Activated CD4-positive, alpha-beta T cell treated with anti-CD3 and anti-CD28 coated beads, Interleukin-2, amount 50 U/mL, for 16 hours (primary cell): ENCODE measurements around the gene NOM1.
"Not testable (repeated sequence)": the region's sequence is repeated elsewhere in the genome, so short reads cannot be mapped to it uniquely, and the experiment has no call there.

Experiments used
- DNase-seq: peaks from one replicate; pipeline ENCODE4 v3.0.0-alpha.2; 2020

Gene NOM1

GRCh38 chr7:156940421-156941122, 8.9 kb upstream of the NOM1 start:
- DNase-seq = no peak

- no peak for DNase-seq
Observed at GRCh38 chr7:156941393-156942182, 7.9 kb upstream of the NOM1 start.

GRCh38 chr7:156942708-156943090, 6.8 kb upstream of the NOM1 start:
- no peak for DNase-seq

- DNase-seq = no peak
Observed at GRCh38 chr7:156943091-156944041, 6.1 kb upstream of the NOM1 start.

- DNase-seq = no peak
Observed at GRCh38 chr7:156944876-156945275, 4.6 kb upstream of the NOM1 start.

- no peak for DNase-seq
Observed at GRCh38 chr7:156947120-156947843, 2.2 kb upstream of the NOM1 start.

GRCh38 chr7:156948361-156948760, 1.2 kb upstream of the NOM1 start:
- DNase-seq = no peak

GRCh38 chr7:156950381-156950858, 908 bp downstream of the NOM1 start:
- DNase-seq = no peak

- DNase-seq = not testable (repeated sequence)
Observed at GRCh38 chr7:156953215-156953614, 3.7 kb downstream of the NOM1 start.

GRCh38 chr7:156954941-156955340, 5.4 kb downstream of the NOM1 start:
- no peak for DNase-seq

GRCh38 chr7:156956727-156957126, 7.2 kb downstream of the NOM1 start:
- DNase-seq = no peak

GRCh38 chr7:156962145-156962544, 12.6 kb downstream of the NOM1 start:
- no peak for DNase-seq

GRCh38 chr7:156962897-156963296, 13.4 kb downstream of the NOM1 start:
- DNase-seq = no peak

GRCh38 chr7:156963472-156963871, 14.0 kb downstream of the NOM1 start:
- no peak for DNase-seq

GRCh38 chr7:156964971-156965370, 15.5 kb downstream of the NOM1 start:
- no peak for DNase-seq

- no peak for DNase-seq
Observed at GRCh38 chr7:156966387-156966786, 16.9 kb downstream of the NOM1 start.

GRCh38 chr7:156968183-156968582, 18.7 kb downstream of the NOM1 start:
- DNase-seq = no peak

- no peak for DNase-seq
Observed at GRCh38 chr7:156969972-156970420, 20.5 kb downstream of the NOM1 start.

GRCh38 chr7:156975620-156976019, 26.1 kb downstream of the NOM1 start:
- DNase-seq = no peak

- no peak for DNase-seq
Observed at GRCh38 chr7:156979007-156979606, 29.6 kb downstream of the NOM1 start.

- no peak for DNase-seq
Observed at GRCh38 chr7:156979711-156980110, 30.2 kb downstream of the NOM1 start.
